GM23338 (cell line): ENCODE results near the gene EPGN. TPM values are rescaled to one million over a fixed set of nuclear protein-coding genes. Genes with fewer than 3 reads are reported as not detected.

Experiments
- ATAC-seq: fragments of 200-7000 bp; cut with Tn5 transposase; 3 replicates; pipeline ENCODE4 v1.9.1; 2020
- DNase-seq: peaks from one replicate; pipeline ENCODE4 v3.0.0-alpha.2; 2015; ENCODE audit warnings: low spot score
- H2AFZ ChIP-seq: fragments of 200-600 bp; sonication (generic); 2 replicates; pipeline ENCODE4 v1.8.0; 2016; ENCODE audit warnings: antibody characterized with exemption, mild to moderate bottlenecking, moderate library complexity
- H3F3A ChIP-seq: fragments of 200-600 bp; sonication (generic); replicated peaks from 2 replicates; pipeline ENCODE4 v1.8.0; 2017; ENCODE audit warnings: antibody characterized with exemption, mixed run types, low read depth
- H3K27ac ChIP-seq: fragments of 200-600 bp; sonication (generic); 2 replicates; pipeline ENCODE4 v1.6.1; 2016; ENCODE audit warnings: low read depth
- H3K27me3 ChIP-seq: fragments of 200-600 bp; sonication (generic); 2 replicates; pipeline ENCODE4 v1.8.0; 2016; ENCODE audit warnings: mild to moderate bottlenecking, mixed run types, moderate library complexity; ENCODE audit not compliant: insufficient read depth
- H3K36me3 ChIP-seq: fragments of 200-600 bp; sonication (generic); 2 replicates; pipeline ENCODE4 v1.8.0; 2016; ENCODE audit warnings: mild to moderate bottlenecking; ENCODE audit not compliant: insufficient read depth
- H3K4me1 ChIP-seq: fragments of 200-600 bp; sonication (generic); 2 replicates; pipeline ENCODE4 v1.8.0; 2016; ENCODE audit warnings: mild to moderate bottlenecking, moderate library complexity; ENCODE audit not compliant: insufficient read depth
- H3K4me2 ChIP-seq: fragments of 200-600 bp; sonication (generic); 2 replicates; pipeline ENCODE4 v1.7.1; 2017; ENCODE audit warnings: mixed run types
- H3K4me3 ChIP-seq: fragments of 200-600 bp; sonication (generic); 2 replicates; pipeline ENCODE4 v1.6.1; 2016; ENCODE audit warnings: mixed run types
- H3K79me2 ChIP-seq: fragments of 200-600 bp; sonication (generic); replicated peaks from 2 replicates; pipeline ENCODE4 v1.8.0; 2017; ENCODE audit warnings: mild to moderate bottlenecking; ENCODE audit not compliant: insufficient read depth
- H3K9me2 ChIP-seq: fragments of 200-600 bp; sonication (generic); 2 replicates; pipeline ENCODE4 v1.8.0; 2017; ENCODE audit not compliant: insufficient read depth
- H4K20me1 ChIP-seq: fragments of 200-600 bp; sonication (generic); replicated peaks from 2 replicates; pipeline ENCODE4 v1.8.0; 2017; ENCODE audit warnings: mild to moderate bottlenecking; ENCODE audit not compliant: insufficient read depth
- H3K27ac Mint-ChIP-seq: 2 replicates; pipeline ENCODE4 v1.8.0; 2020; ENCODE audit warnings: inconsistent platforms, mild to moderate bottlenecking, moderate library complexity, mixed read lengths
- H3K27me3 Mint-ChIP-seq: 3 replicates; pipeline ENCODE4 v1.8.0; 2022; ENCODE audit warnings: low read depth, mild to moderate bottlenecking, moderate library complexity, mixed read lengths, inconsistent platforms; ENCODE audit not compliant: insufficient read depth, poor library complexity
- H3K36me3 Mint-ChIP-seq: 3 replicates; pipeline ENCODE4 v1.8.0; 2021; ENCODE audit warnings: low read depth, mild to moderate bottlenecking, inconsistent platforms, moderate library complexity, mixed read lengths
- H3K4me1 Mint-ChIP-seq: 3 replicates; pipeline ENCODE4 v1.8.0; 2020; ENCODE audit warnings: mild to moderate bottlenecking, inconsistent platforms, mixed read lengths
- H3K4me3 Mint-ChIP-seq: 3 replicates; pipeline ENCODE4 v1.8.0; 2021; ENCODE audit warnings: moderate library complexity, mild to moderate bottlenecking, inconsistent platforms, mixed read lengths
- H3K9me3 Mint-ChIP-seq: 3 replicates; pipeline ENCODE4 v1.8.0; 2020; ENCODE audit warnings: moderate library complexity, mild to moderate bottlenecking, inconsistent platforms, mixed read lengths
- CREB1 ChIP-seq: fragments of 250-450 bp; sonication (Bioruptor Pico); IDR thresholded peaks from 2 replicates; pipeline ENCODE4 v1.5.0; 2020; ENCODE audit warnings: low read depth, mild to moderate bottlenecking, moderate library complexity
- CTCF ChIP-seq, 2 experiments: fragments of 200-600 bp in 1 of 2; sonication (generic) in 1 of 2; conservative IDR thresholded peaks; 2 replicates each; pipeline versions ENCODE4 v1.5.1 to v1.6.1; 2016 to 2017; ENCODE audit warnings: antibody characterized with exemption in 2 of 2, low read depth in 2 of 2, mild to moderate bottlenecking in 2 of 2, moderate library complexity in 1 of 2
- ETS1 ChIP-seq: IDR thresholded peaks from 2 replicates; pipeline ENCODE4 v1.6.1; 2016; ENCODE audit warnings: antibody characterized with exemption
- EZH2 ChIP-seq: fragments of 200-600 bp; sonication (generic); IDR thresholded peaks from one replicate; pipeline ENCODE4 v1.8.0; 2017; ENCODE audit warnings: antibody characterized with exemption, mild to moderate bottlenecking, low read depth; ENCODE audit not compliant: unreplicated experiment
- EZH2phosphoT487 ChIP-seq: fragments of 200-600 bp; sonication (generic); IDR thresholded peaks from one replicate; pipeline ENCODE4 v1.8.1; 2018; ENCODE audit warnings: antibody characterized with exemption; ENCODE audit not compliant: unreplicated experiment
- NANOG ChIP-seq: IDR thresholded peaks from 2 replicates; pipeline ENCODE4 v1.6.1; 2016; ENCODE audit warnings: antibody characterized with exemption, borderline replicate concordance
- POLR2AphosphoS5 ChIP-seq: IDR thresholded peaks from 2 replicates; pipeline ENCODE4 v1.6.1; 2016; ENCODE audit warnings: antibody characterized with exemption, low read depth
- REST ChIP-seq: IDR thresholded peaks from one replicate; pipeline ENCODE4 v1.6.1; 2018; ENCODE audit warnings: antibody characterized with exemption; ENCODE audit not compliant: unreplicated experiment
- STAT1 ChIP-seq: IDR thresholded peaks from one replicate; pipeline ENCODE4 v1.6.1; 2016; ENCODE audit warnings: antibody characterized with exemption; ENCODE audit not compliant: unreplicated experiment
- ZNF331 ChIP-seq: fragments of 250-450 bp; sonication (Bioruptor Pico); IDR thresholded peaks from 2 replicates; pipeline ENCODE4 v1.5.0; 2020; ENCODE audit warnings: low read depth, mild to moderate bottlenecking, moderate library complexity
- polyA plus RNA-seq: library from polyadenylated mRNA; unstranded; fragments of >200 nt; fragmentation: Nextera tagmentation; extraction: Ambion mirVana; gene quantifications from 2 replicates; pipeline ENCODE4 v1.2.1, GENCODE V29; 2016
- total RNA-seq: library from RNA; depleted of rRNA; stranded (reverse); fragments of >200 nt; shearing (Covaris generic); gene quantifications from 2 replicates; pipeline ENCODE4 v1.2.3, GENCODE V29; 2014

The EPGN gene
- total and polyA plus RNA-seq, 2 experiments from 2014 or later, result not detected

GRCh38 chr4:74330295-74330750 lies 22.1 kb downstream of the EPGN start:
- Histone ChIP-seq H3K9me2 (no peaks in the 10 kb centered on the region; the same call in 1 of the 2 replicates), H4K20me1 (no peaks in the 10 kb centered on the region), H3K27ac (no peak overlapping the region), H3K4me1 (0 out of 2 replicates have a peak, but pooled peaks cover 3% of the 10 kb centered on the region), H3F3A (no peaks in the 10 kb centered on the region), H2AFZ (no peak overlapping the region), H3K36me3 (no peaks in the 10 kb centered on the region), H3K27me3 (no peaks in the 10 kb centered on the region), H3K79me2 (no peaks in the 10 kb centered on the region), H3K4me3 (no peak overlapping the region), H3K4me2 (no peak overlapping the region)
- H3K36me3 Mint-ChIP-seq, result peaks cover 6% of the 10 kb centered on the region; the same call in 1 of the 3 replicates
- no peak for TF ChIP-seq CTCF (conservative IDR thresholded peaks at IDR 0.05; ENCODE audit: low read depth in 2 of 2)
- TF ChIP-seq ETS1, result no peak
- no peak for TF ChIP-seq POLR2AphosphoS5
- TF ChIP-seq CREB1 (CRISPR knock-in tag), result no peak
- no peak for TF ChIP-seq ZNF331 (CRISPR knock-in tag)
- no peak for TF ChIP-seq NANOG
- no peak overlapping the region for H3K4me3 Mint-ChIP-seq
- ATAC-seq (no peak), DNase-seq (no peak)
- no peak overlapping the region; the same call in 1 of the 2 replicates for H3K27ac Mint-ChIP-seq
- peaks cover 5% of the 10 kb centered on the region; the same call in 2 of the 3 replicates for H3K9me3 Mint-ChIP-seq
- no peaks in the 10 kb centered on the region for H3K27me3 Mint-ChIP-seq
- H3K4me1 Mint-ChIP-seq, result peaks cover 5% of the 10 kb centered on the region; the same call in 1 of the 3 replicates

GRCh38 chr4:74331252-74331651 lies 23.0 kb downstream of the EPGN start:
- Histone ChIP-seq H3F3A (no peaks in the 10 kb centered on the region), H3K4me3 (no peak overlapping the region), H2AFZ (peak overlapping the region; percentile 34; the same call in 1 of the 2 replicates), H3K4me1 (0 out of 2 replicates have a peak, but pooled peaks cover 3% of the 10 kb centered on the region), H3K9me2 (peaks cover 7% of the 10 kb centered on the region), H3K4me2 (no peak overlapping the region), H3K36me3 (no peaks in the 10 kb centered on the region), H3K79me2 (no peaks in the 10 kb centered on the region), H3K27me3 (no peaks in the 10 kb centered on the region), H4K20me1 (no peaks in the 10 kb centered on the region), H3K27ac (no peak overlapping the region)
- ATAC-seq, result no peak
- Mint-ChIP-seq H3K36me3 (peaks cover 6% of the 10 kb centered on the region; the same call in 1 of the 3 replicates), H3K27me3 (no peaks in the 10 kb centered on the region), H3K4me1 (peaks cover 5% of the 10 kb centered on the region; the same call in 1 of the 3 replicates), H3K9me3 (peaks cover 5% of the 10 kb centered on the region; the same call in 2 of the 3 replicates), H3K4me3 (no peak overlapping the region), H3K27ac (no peak overlapping the region; the same call in 1 of the 2 replicates)
- no peak for DNase-seq
- TF ChIP-seq STAT1, result no peak
- no peak for TF ChIP-seq EZH2
- TF ChIP-seq EZH2phosphoT487, result no peak
- no peak for TF ChIP-seq ETS1
- TF ChIP-seq REST, result no peak
- no peak for TF ChIP-seq ZNF331 (CRISPR knock-in tag)
